H54 (cell line): ENCODE measurements around the gene TTYH2.

Experiments used
- DNase-seq: peaks from one replicate; pipeline ENCODE4 v3.0.0; 2011; ENCODE audit warnings: low spot score, mixed read lengths; ENCODE audit not compliant: insufficient read length
- FAIRE-seq: peaks from 3 replicates; lab custom pipeline; 2011; peaks lifted over from hg19 to GRCh38; lab: Jason Lieb, UNC
- POLR2A ChIP-seq: IDR thresholded peaks from 2 replicates; pipeline ENCODE4 v1.6.1; 2011; ENCODE audit warnings: low read depth, mild to moderate bottlenecking, low read length

TTYH2 gene

GRCh38 chr17:74212913-74213791, at the start of gene TTYH2:
TSS of gene TTYH2 (plus strand) at chr17:74213571. CDS start at chr17:74213588, 17 bp downstream.
- DNase-seq, result peak; percentile 92
- no peak for FAIRE-seq
- peak; percentile 61 for TF ChIP-seq POLR2A

- no peak for DNase-seq
- FAIRE-seq, result no peak
- TF ChIP-seq POLR2A, result no peak
Observed at GRCh38 chr17:74163836-74164235, 49.5 kb upstream of the TTYH2 start.

GRCh38 chr17:74164446-74165045, 48.8 kb upstream of the TTYH2 start:
- no peak for TF ChIP-seq POLR2A
- DNase-seq, result no peak
- no peak for FAIRE-seq

GRCh38 chr17:74165797-74166365, 47.5 kb upstream of the TTYH2 start:
- FAIRE-seq, result no peak

GRCh38 chr17:74170924-74171323, 42.4 kb upstream of the TTYH2 start:
- FAIRE-seq, result no peak

More at GRCh38 chr17:74165797-74166365, 47.5 kb upstream of the TTYH2 start:
- DNase-seq, result no peak
- TF ChIP-seq POLR2A, result no peak

GRCh38 chr17:74172700-74173099, 40.7 kb upstream of the TTYH2 start:
- DNase-seq (no peak), FAIRE-seq (no peak)
- no peak for TF ChIP-seq POLR2A

More at GRCh38 chr17:74170924-74171323, 42.4 kb upstream of the TTYH2 start:
- DNase-seq, result no peak
- no peak for TF ChIP-seq POLR2A

- no peak for FAIRE-seq
- TF ChIP-seq POLR2A, result no peak
- peak; percentile 67 for DNase-seq
Observed at GRCh38 chr17:74176546-74177001, 36.8 kb upstream of the TTYH2 start.

- TF ChIP-seq POLR2A, result no peak
- FAIRE-seq (no peak), DNase-seq (peak; percentile 61)
Observed at GRCh38 chr17:74177018-74177450, 36.3 kb upstream of the TTYH2 start.

- DNase-seq (no peak), FAIRE-seq (no peak)
- TF ChIP-seq POLR2A, result no peak
Observed at GRCh38 chr17:74179576-74179975, 33.8 kb upstream of the TTYH2 start.

GRCh38 chr17:74180336-74180735, 33.0 kb upstream of the TTYH2 start:
- FAIRE-seq (no peak), DNase-seq (no peak)
- TF ChIP-seq POLR2A, result no peak

- no peak for DNase-seq
- no peak for FAIRE-seq
- no peak for TF ChIP-seq POLR2A
Observed at GRCh38 chr17:74181341-74181740, 32.0 kb upstream of the TTYH2 start.

GRCh38 chr17:74182041-74182723, 31.2 kb upstream of the TTYH2 start:
- TF ChIP-seq POLR2A, result no peak
- DNase-seq (no peak), FAIRE-seq (no peak)

GRCh38 chr17:74183411-74183810, 30.0 kb upstream of the TTYH2 start:
- FAIRE-seq, result no peak
- TF ChIP-seq POLR2A, result no peak
- DNase-seq, result no peak
